ENCODE data around the gene MTFR1L. TPM values are rescaled to one million over a fixed set of nuclear protein-coding genes. Genes with fewer than 3 reads are reported as not detected.

The MTFR1L gene
- polyA plus RNA-seq, 3 donors = 67.3 to 73.5 (median 69.9) TPM

GRCh38 chr1:25856856-25857255 lies 37.1 kb downstream of the MTFR1L start:
- TF ChIP-seq CTCF (IDR thresholded peaks at IDR 0.05) = no peak
- 93% methylated on average over 4 of the region's 11 CpGs for WGBS (ENCODE audit: insufficient coverage)
- H3K27me3 Mint-ChIP-seq (ENCODE audit: low read depth in 3 of 3) = peaks cover 0 to 2% (median 1%) of the 10 kb centered on the region in 3 donors
- Histone ChIP-seq H3K4me3 (replicated peaks in 1 of 3; ENCODE audit: low read depth in 2 of 3, low read length in 3 of 3) (no peak overlapping the region), H3K9me3 (replicated peaks in 1 of 2; ENCODE audit: control insufficient read depth in 1 of 2, insufficient read depth in 1 of 2, low read length in 2 of 2) (no peaks in the 10 kb centered on the region), H3K9ac (ENCODE audit: insufficient read depth, low read length, poor library complexity, severe bottlenecking) (no peak overlapping the region), H3K4me1 (ENCODE audit: control insufficient read depth in 1 of 2, insufficient read depth in 2 of 2, low read length in 2 of 2) (peaks cover 26 to 38% of the 10 kb centered on the region in 2 donors), H3K36me3 (replicated peaks in 1 of 2; ENCODE audit: control insufficient read depth in 1 of 2, insufficient read depth in 2 of 2, low read length in 2 of 2) (no peaks in the 10 kb centered on the region), H4K20me1 (ENCODE audit: insufficient read depth, low read length) (no peaks in the 10 kb centered on the region), H3K27ac (ENCODE audit: low read depth in 1 of 2, low read length in 2 of 2) (no peak overlapping the region), H3K27me3 (ENCODE audit: control insufficient read depth in 2 of 2, insufficient read depth in 2 of 2, low read length in 2 of 2) (no peaks in the 10 kb centered on the region), H3K4me2 (replicated peaks; ENCODE audit: extremely low read depth, low read length, poor library complexity, severe bottlenecking) (no peak overlapping the region), H2AFZ (ENCODE audit: insufficient read depth, low read depth, low read length, poor library complexity, severe bottlenecking) (no peak overlapping the region), H3K79me2 (ENCODE audit: insufficient read depth, low read length) (peaks cover 67% of the 10 kb centered on the region)
- H3K4me3 Mint-ChIP-seq = no peak overlapping the region
- intact Hi-C loops (cut with micrococcal nuclease) = loop anchor here in 1 of 2 donors (5.0 kb wide), 1 partner anchor 35 kb away; no protein-coding TSS in a partner anchor
- H3K36me3 Mint-ChIP-seq = peaks cover 0 to 7% of the 10 kb centered on the region in 2 donors
- H3K27ac Mint-ChIP-seq = no peak overlapping the region
- peaks cover 24% of the 10 kb centered on the region for H3K4me1 Mint-ChIP-seq
- peaks cover 0 to 4% (median 0%) of the 10 kb centered on the region in 7 donors for H3K9me3 Mint-ChIP-seq
- no peak for DNase-seq

- Mint-ChIP-seq H3K4me1 (peaks cover 40% of the 10 kb centered on the region), H3K9me3 (peaks cover 0 to 4% (median 0%) of the 10 kb centered on the region in 7 donors), H3K27me3 (ENCODE audit: low read depth in 3 of 3) (peaks cover 0 to 2% (median 0%) of the 10 kb centered on the region in 3 donors), H3K27ac (peak overlapping the region in 6 of 7 donors; percentile 54 to 89 (median 82)), H3K36me3 (peaks cover 12 to 19% of the 10 kb centered on the region in 2 donors), H3K4me3 (peak overlapping the region; percentile 92)
- Histone ChIP-seq H3K4me1 (ENCODE audit: control insufficient read depth in 1 of 2, insufficient read depth in 2 of 2, low read length in 2 of 2) (peaks cover 35 to 53% of the 10 kb centered on the region in 2 donors), H4K20me1 (ENCODE audit: insufficient read depth, low read length) (no peaks in the 10 kb centered on the region), H3K27me3 (ENCODE audit: control insufficient read depth in 2 of 2, insufficient read depth in 2 of 2, low read length in 2 of 2) (no peaks in the 10 kb centered on the region), H3K4me3 (replicated peaks in 1 of 3; ENCODE audit: low read depth in 2 of 3, low read length in 3 of 3) (peak overlapping the region; percentile 64 to 89 (median 80)), H3K9ac (ENCODE audit: insufficient read depth, low read length, poor library complexity, severe bottlenecking) (peak overlapping the region; percentile 84), H3K36me3 (replicated peaks in 1 of 2; ENCODE audit: control insufficient read depth in 1 of 2, insufficient read depth in 2 of 2, low read length in 2 of 2) (peaks cover 10 to 16% of the 10 kb centered on the region in 2 donors), H3K9me3 (replicated peaks in 1 of 2; ENCODE audit: control insufficient read depth in 1 of 2, insufficient read depth in 1 of 2, low read length in 2 of 2) (no peaks in the 10 kb centered on the region), H2AFZ (ENCODE audit: insufficient read depth, low read depth, low read length, poor library complexity, severe bottlenecking) (peak overlapping the region; percentile 85), H3K4me2 (replicated peaks; ENCODE audit: extremely low read depth, low read length, poor library complexity, severe bottlenecking) (peak overlapping the region; percentile 100), H3K79me2 (ENCODE audit: insufficient read depth, low read length) (peaks cover 68% of the 10 kb centered on the region), H3K27ac (ENCODE audit: low read depth in 1 of 2, low read length in 2 of 2) (no peak overlapping the region)
- 28% methylated on average over 7 of the region's 7 CpGs for WGBS (ENCODE audit: insufficient coverage)
- TF ChIP-seq CTCF (IDR thresholded peaks at IDR 0.05) = no peak
- DNase-seq = peak in 2 of 3 donors; percentile 39 to 46
- intact Hi-C loops (cut with micrococcal nuclease) = loop anchor here in 1 of 2 donors (5.0 kb wide), 1 partner anchor 36 kb away; no protein-coding TSS in a partner anchor
These were observed 38.7 kb downstream of the MTFR1L start for GRCh38 chr1:25858494-25858893.
